ENCODE measurements around the gene SEC11C.

GRCh38 chr18:59141294-59142068, 1.8 kb downstream of the SEC11C start:
- TF ChIP-seq CTCF (IDR thresholded peaks at IDR 0.05) = no peak
- TF ChIP-seq ZFX (IDR thresholded peaks at IDR 0.05; ENCODE audit: borderline replicate concordance) = no peak
